Nucleus accumbens (tissue), 56 donors: ENCODE measurements around the gene PAQR8.

Experiments used
- DNase-seq, 56 donors: peaks; one replicate each; lab custom pipeline; 2025; lab: John Stamatoyannopoulos, UW

PAQR8 gene

DNA sequence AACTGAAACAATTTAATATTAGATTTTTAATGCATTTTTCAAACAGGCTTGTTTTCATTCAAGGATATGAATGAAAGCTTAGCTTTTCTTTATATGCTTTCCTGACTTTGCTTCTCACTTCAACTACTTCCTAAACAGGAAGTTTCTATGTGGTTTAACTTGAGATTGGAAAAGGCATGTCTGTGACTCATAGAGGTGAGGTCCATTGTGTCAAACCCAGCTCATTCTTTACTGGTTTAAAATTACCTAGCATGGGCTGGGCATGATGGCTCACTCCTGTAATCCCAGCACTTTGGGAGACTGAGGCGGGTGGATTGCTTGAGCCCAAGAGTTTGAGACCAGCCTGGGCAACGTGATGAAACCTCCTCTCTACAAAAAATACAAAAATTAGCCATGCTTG, 92.6 kb downstream of the PAQR8 start:
- DNase-seq, result no peak

DNA sequence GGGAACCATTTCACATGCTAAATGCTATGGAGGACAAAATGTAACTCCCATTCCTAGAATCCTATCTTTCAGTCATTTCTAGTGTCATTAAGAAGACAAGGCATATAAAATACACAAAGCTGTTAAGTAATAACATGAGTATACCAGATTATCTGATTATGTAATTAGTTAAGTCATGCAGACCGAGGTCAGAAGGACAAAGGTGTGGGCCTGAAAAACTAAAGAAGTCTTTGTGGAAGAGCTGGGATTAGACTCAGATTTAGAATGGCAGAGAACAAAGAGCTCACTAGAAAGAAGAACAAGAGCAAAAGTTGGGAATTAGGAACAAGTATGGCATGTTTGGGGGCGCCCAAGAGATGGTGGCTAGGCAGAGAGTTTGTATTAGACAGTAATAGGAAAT, 95.1 kb downstream of the PAQR8 start:
- no peak for DNase-seq
